ENCODE measurements around the gene CYTH4.

Gene CYTH4

DNA sequence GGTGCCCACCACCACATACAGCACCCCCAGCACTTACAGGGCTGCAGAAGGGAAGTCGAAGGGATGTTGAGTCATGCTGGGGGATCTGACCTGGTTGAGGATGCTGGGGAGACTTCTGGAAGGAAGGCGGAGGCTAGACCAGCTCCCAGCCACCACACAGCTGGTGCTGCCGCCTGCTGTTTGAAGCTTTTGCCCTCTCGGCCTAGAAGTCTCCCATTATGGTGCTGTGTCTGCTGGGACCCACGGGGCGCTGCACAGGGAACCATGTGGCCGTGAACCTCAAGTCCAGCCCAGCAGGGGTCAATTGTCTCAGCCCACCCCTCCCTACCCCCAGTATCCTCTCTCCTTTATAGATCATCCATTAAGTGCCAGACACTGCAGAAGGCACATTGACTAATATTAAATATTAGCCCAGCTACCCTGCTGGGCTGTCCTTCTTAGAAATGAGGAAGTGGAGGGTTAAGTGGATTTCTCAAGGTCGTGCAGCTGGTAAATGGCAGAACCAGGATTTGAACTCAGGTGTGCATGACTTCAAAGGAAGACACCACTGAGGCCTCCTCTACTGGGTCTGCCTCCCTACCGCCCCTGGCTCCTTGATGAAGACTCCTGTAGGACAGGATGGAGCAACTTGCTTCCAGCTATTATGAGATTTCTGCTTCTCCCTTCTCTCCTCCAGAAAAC lies 49.7 kb downstream of the CYTH4 start:
- DNase-seq = no peak

DNA sequence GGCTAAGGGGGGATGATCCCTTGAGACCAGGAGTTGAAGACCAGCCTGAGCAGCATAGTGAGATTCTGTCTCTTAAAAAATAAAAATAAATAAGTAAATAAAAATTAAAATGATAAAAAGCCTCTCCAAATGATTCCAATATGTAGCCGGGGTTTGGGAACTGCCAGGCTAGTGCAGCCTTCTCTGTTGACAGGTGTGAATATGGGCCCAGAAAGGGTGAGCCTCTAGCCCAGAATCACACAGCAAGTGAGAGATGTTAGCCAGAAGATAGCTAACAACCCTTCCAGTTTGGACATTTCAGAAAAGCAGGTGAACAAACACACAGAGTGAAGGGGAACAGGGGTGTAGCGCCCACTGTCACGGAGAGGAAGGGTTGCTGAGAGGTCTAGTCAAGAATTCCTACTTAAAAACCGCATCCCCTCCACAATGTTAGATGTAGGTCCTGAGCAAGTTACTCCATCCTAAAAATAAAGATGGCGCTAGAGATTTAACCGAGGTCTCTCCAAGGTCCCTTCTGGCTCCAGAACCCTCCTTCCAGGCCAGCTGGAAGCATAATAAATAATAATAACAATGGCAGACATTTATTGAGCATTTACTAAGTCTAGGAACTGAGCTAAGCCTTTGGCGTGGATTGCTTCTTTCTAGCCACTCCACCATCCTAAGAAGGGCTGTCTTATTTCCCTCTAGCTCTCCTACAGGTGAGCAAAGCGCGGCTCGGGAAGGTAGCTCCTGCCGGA lies 51.6 kb downstream of the CYTH4 start:
- DNase-seq = no peak

DNA sequence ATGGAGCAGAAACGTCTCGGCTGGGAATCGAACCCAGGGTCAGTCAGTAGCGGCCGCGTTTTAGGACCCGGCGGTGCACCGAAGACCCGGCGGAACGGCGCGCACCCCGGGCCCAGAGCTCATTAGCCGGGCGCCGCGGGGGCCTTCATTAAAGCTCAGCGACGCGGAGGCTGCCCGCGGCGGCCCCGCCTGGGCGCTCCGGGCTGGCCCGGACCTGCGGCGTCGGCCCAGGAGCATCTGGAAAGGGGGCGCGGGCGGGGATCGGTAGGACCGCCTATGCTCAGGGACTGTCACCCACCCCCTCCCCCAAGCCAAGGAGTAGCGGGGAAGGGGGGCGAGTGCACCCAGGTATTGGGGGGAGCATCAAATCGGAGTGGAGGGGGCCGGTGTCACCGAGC lies 52.2 kb downstream of the CYTH4 start:
- no peak for DNase-seq

DNA sequence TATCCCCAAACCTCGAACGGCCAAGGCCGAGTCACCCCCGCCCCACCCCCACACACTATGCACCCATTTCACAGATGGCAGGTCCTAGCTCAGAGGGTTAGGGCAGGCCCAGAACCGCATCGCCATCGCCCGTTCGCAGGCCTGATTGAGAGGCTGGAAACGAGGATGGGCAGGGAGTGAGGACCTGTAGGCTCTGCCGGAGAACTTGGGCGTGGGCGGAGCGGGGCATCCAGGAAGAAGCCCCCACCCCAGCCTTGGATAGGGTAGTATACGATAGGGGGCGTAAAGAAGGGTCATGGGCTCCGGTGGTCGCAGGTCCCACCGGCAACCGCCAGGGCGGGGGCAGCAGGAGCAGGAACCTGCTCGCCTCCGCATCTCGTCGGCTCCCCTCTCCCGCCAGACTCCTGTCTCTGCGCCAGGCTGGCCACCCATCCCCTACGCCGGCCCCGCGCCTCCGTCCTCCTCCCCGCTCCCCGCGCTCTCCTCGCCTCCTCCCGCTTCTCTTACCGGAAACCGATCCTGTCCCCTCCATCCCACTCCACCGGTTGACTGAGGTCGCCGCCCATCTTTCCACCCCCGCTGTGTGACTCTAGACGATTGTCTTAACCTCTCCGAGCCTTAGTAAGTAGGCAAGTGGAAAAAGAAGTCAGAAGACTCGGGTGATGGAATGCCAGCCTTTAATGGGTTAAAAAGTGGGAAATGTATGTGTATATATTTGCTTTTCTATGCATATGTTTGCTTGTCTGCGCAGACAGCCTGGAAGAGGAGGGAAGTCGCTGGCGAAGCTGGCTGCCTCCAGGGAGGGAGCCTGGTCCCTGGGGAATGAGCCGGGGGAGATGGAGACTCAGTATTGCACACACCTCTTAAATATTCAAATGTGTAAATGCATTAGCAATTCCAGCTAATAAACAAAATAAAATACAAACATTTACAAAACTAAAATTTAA lies 52.8 kb downstream of the CYTH4 start:
- no peak for DNase-seq

DNA sequence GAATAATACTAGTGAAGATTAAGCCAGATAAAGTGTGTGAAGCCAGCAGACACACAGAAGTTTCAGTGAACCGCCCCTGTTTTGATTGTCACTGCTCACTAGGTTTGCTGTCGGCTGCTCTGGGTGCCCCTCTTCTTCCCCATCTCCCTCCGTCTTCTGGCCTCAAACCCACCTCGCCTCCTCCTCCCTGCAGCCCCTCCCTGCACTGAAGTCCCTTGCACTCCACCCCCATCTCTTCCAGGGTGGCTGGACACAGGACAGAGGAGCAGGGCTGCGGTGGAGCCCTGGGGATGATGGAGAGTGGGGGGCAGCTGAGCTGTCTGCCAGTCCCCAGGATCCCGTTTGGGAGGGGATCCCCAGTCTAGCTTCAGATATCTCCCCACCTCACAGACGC lies 53.5 kb downstream of the CYTH4 start:
- DNase-seq = no peak

DNA sequence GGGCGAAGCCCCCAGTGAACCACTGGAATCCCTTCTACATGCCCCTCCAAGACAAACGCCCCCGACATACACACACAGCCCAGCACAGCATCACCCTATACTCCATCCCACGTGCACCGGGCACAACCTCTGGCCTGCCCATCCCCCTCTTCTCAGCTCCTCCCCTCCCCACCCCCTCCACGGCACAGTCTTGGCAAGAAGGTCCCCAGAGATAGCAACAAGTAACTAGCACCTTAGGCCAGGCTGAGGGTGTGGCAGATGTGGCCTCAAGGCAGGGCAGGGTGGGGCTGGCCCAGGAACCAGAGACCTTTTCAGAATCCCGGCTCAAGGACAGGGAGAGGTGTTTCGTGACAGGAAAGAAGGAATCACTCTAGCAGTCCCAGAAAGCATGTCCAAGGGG lies 54.3 kb downstream of the CYTH4 start:
- no peak for DNase-seq

DNA sequence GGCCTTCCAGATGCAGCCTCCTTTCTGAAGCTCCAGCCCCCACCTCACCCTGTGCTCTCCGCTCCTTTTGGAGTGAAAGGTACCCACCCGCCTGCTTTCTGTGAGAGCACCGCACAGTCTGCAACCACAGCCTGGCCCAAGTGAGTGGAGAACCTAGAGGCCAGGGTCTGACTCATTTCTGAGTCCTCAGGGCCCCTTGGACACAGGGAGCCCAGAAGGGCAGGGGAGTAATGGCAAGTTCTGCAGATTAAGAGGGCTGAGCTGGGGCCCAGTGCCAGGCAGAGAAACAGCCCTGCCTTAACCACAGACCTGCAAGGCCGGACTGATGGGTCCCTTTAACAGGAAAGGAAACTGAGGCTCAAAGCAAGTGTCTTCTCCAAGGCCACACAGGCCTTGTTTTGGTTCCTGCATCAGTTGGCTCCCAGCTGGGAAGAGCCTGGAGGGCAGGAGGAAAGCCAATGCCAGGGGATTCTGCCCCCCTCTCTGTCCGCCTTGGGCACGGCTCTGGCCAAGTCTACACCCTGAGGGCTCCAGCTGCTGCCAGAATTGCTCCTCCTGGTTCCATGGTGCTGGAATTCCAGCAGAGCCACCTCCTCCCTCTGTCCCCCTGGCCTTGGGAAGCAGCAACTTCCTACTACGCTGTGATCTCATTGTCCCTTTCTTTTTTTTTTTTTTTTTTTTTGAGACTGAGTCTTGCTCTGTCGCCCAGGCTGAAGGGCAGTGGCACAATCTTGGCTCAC lies 55.1 kb downstream of the CYTH4 start:
- DNase-seq = no peak

DNA sequence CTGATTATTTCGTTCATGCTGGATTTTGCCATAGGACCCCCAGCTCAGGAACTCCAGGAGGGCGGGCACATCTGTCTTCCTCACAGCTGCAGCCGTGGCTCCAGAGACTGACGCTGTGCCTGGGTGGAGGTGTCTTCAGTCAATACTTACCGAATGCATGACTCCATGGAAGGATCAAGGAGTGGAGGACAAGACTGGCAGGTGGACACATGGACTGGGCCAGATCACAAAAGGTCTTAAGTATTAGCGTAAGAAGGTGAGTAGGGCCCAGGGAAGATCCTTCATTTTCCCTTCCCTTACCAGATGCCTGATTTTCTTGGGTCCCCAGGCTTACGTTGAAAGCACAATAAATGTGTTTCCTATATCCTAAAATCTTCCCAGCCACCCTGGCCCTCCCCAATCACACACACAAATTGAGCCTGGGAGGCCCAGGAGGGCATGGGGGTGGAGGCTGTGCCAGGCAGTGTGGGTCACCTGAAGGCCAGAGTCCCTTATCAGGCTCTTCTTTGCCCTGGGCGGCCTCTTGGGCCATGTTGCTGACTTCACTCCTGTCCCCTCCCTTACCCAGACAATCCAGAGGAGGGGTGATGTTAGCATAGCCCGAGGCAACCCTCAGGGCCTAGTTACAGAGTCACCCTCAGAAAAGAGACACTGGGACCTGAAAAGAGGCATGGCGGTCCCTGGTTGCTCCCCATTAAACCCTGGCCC lies 56.4 kb downstream of the CYTH4 start:
- no peak for DNase-seq

DNA sequence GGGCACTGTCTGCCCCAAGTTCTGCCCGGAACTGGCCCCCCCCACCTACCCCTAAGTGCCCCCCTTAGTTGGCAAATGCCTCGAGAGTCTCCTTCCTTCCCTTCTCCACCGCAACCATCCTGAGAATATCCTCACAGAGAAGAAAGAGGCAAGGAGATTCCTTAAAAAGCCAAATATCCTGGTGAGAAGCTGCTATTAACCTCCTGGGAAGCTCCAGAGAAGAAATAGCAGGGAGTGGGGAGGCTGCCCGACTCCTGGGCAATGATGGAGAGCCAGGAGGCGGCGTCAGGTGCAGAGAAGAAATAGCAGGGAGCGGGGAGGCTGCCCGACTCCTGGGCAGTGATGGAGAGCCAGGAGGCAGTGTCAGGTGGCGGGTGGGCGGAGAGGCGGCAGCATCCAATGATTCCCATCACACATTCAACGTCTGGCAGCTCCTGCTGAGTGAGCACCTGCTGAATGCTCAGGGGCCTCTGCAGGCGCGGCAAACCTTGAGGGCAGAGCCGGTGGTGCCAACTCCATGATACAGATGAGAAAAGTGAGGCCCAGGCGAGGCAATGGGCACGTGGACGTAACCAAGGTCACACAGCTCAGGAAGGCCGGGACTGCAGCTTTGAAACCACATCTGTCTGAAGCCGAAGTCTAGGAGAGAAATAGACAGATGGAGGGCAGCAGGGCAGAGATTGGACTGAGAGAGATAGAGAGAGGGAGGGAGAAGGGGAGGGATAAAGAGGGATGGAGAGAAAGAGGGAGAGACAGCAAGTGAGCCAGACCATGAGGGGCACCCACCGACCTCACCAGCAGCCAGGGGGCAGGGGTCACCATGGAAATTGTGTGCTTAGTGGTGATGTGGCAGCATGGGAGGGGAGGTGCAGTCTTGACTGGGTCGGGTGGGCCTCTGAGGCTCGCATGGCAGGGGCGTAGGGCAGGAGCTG lies 58.3 kb downstream of the CYTH4 start:
- DNase-seq = no peak

DNA sequence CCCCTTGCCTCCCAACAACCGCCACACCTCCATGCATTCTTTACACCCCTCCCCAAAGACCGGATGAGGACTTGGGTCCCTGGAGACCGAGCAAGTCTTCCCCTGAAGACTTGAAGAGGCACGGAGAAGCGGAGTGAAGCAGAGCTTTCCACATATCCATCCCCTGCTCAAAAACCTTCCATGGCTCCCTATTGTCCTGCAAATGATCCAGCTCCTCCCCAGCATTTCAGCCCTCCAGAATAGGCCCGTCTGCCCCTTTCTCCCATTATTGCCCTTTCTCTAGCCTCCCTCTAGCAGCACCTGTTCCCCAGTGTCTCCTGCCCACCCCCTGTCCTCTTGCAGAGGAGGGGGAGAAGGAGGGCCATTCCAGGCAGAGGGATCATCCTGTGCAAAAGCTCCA lies 59.8 kb downstream of the CYTH4 start:
- no peak for DNase-seq

DNA sequence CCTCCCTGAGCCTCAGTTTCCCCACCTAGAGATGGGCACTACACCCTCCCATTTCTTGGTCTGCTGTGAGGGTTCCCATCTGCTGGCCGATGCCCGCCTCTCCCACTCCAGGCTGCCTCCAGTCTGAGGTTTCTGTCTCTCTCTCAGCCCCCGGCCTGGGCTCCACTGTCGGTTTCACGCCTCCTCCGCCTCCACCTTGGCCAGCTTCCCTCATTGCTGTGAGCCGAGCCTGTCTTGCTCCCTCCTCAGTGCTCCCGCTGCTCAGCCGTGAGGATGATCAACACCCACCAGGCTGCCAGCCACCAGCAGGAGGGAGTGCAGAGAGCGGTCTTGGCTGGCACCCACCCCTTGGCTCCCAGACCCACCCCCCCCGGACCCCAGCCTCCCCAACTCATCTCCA lies 61.0 kb downstream of the CYTH4 start:
- peak; percentile 36 for DNase-seq

DNA sequence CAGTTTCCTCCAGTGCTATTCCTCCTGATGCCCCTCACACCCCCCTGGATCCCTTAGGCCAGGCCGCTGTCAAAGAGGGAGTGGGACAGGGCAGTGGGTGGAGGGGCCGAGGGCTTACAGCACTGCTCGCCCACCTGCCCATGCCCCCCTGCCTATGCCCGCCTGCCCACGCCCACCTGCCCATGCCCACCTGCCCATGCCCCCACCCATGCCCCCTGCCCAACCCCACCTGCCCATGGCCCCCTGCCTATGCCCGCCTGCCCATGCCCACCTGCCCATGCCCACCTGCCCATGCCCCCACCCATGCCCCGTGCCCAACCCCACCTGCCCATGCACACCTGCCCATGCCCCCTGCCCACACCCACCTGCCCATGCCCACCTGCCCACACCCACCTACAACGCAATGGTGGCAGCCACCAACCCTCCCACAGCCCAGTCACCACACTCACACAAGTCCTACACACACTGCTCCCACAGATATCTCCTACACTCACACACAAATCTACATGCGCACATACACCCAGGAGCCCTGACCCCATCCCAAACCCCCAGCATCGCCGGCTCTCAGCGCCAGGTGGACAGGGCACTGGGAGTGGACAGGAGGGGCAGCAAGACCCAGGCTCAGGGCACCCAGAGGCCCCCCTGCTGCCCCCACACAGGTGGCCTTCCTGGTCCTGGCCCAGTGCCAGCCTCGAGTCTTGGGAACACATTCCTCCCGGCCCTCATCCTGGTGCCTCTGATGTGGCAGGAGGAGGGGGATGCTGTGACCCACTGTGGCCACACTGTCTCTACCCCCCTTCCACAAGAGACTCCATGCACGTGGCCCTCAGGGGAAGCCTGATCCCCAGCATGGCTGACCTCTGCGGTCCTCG lies 61.8 kb downstream of the CYTH4 start:
- DNase-seq = no peak

DNA sequence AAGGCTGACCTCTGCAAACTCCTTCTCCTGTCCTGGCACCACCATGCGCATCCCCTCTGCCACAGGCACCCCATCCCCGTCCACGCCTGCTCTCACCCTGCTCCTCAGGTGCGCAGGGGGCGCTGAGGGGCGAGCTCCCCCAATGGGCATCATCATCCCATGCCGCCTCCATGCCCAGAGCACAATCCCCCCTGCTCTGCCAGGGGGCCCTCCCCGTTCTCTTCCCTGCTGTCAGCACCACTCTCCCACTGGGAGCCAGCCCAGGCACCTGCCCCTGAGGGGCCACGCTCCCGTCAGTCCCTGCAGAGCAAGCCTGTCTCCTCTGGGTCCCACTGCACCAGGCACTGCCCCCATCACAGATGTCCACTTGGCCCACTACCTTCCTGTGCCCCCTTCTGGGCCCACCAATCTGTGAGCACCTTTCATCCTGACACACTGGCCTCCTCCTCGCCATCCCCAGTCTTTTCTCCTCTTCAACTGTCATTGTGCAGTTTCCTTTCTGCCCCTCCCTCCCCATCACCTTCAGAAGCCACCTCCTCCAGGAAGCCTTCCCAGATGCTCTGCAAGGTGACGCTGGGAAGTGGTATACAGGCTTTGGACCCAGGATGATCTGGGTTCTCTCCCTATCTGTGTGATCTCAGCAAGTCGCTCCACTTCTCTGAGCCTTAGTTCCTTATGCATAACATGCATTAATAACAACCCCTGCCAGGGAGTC lies 62.6 kb downstream of the CYTH4 start:
- no peak for DNase-seq

DNA sequence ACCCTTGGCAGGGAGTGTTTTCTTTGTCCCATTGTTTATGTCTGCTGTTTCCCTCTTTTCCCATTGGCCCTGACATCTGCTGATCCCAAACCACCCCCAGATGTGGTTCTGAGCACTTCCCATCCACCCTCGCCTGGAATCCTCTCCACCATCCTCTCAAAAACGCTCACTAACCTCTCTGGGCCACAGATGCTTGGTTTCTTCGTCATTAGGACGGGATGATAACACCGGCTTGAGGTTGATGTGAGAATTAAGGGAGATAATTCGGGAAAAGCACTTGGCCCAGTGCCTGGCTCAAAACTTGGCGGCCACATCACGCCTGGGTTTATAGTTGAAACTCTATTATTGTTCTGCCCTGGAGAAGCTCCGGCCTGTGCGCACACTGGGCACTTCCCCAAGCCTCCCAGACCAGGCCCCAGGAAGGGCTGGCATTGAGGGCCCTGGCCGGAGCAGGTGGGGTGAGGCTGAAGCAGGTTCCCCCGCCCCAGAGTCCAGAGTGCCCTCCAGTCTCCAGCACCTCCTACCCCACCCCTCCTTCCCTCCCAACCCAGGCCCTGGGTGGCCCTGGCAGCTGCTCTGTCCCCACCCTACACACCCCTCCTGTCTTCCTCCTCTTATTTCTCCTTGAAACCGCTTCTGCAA lies 63.7 kb downstream of the CYTH4 start:
- peak; percentile 67 for DNase-seq

DNA sequence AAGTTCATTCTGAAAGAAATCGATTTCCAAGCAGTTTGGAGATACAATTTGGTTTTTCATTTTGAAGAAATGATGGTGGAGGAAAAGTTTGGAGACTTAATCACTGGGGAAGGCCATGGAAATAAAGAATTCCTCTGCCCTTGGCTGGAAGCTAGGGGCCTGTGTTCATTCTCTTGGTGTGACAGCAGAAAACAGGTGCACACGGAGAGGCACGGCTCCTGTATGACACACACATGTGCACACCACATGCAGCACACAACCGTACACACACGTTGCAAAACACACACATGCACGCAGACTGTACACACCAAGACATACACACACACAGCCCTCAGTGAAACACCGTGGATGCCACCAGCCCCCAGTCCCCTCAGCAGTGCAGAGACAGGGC lies 64.2 kb downstream of the CYTH4 start:
- DNase-seq = no peak

DNA sequence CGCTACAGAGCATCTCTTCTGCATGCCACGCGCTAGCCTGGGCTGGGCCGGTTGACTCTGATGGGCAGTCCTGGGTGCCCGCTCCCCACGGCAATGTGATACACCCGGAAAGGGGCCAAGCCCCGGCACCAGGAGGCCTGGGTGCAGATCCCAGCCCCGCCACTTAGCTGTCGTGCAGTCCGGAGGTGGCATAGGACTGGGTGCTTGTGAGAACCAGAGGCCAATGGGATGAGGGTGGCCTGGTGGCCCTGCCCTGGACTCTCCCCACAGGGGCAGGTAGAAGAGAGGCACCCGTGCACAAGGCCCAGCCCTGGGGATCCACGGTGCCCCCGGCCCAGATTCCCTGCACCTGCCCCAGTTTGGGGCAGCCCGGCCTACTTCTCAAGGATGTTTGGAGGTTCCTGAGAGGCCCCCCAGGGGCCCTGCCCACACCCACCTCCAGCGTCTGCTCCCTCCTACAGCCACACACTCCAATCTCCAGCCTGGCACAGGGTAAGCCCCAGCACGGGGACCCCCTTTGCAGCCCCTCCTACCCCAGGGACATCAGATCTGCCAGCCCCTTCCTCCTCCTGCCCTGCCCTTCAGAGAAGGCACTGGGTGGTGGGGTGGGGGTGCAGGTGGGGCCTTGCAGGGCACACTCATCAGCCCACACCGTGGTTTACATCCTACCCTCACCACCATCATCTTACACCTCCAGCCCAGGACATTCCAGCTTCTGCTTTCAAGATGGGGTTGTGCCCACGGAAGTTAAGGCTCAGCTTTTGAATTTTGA lies 66.9 kb downstream of the CYTH4 start:
- no peak for DNase-seq

DNA sequence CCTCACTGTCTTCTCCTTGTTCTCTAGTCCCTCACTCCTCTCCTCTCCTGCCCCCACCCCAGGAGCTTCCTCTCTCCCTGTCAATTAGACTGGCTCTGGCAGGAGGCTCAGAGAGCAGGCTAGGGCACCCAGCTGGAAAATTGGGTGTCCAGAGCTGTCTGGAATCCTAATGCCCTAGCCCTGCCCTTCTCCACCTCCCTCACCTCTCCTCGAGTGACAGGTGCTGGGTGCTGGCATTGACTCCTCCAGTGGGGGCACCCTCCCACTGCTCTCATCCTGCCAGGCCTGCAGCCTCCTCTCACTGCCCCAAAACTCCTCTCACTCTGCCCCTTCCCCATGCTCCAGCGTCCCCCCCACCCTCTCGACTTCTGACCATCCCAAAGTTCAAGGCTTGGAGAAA lies 68.9 kb downstream of the CYTH4 start:
- DNase-seq = no peak

DNA sequence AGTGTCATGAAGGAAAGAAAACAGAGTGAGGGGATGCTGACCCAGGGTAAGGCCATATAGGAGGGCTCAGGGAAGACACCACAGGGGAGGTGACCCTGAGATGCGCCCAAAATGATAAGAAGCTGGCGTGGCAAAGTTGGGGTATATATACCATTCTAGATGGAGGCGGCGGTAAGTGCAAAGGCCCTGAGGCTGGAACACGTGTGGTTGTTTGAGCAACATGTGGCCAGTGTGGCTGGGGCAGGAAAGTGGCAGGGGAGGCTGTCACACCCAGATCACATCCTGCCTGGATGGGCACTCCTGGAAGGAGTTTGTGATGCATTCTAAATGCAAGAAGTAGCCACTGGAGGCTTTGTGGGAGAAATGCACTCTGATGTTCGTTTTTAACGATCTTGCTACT lies 70.2 kb downstream of the CYTH4 start:
- no peak for DNase-seq
